Renal cortex interstitium (tissue), 11 donors: Measurements from ENCODE around the gene C10orf120. TPM values are rescaled to one million over a fixed set of nuclear protein-coding genes. Genes with fewer than 3 reads are reported as not detected.

Source experiments
- DNase-seq, 11 donors: peaks; one replicate each; pipeline ENCODE4 v3.0.0-alpha.2; 2013; ENCODE audit warnings: low read depth in 9 of 11, low spot score in 4 of 11; ENCODE audit errors: extremely low read depth in 1 of 11
- polyA plus RNA-seq, 3 donors: library from polyadenylated mRNA; unstranded; fragments of 120-200 nt; gene quantifications; one replicate each; pipeline ENCODE4 v1.2.1, GENCODE V29; 2013; ENCODE audit not compliant: insufficient read length in 3 of 3

The C10orf120 gene
- polyA plus RNA-seq, 3 donors, result not detected

- DNase-seq, result no peak
Observed at GRCh38 chr10:122707535-122707934, 7.9 kb upstream of the C10orf120 start.

GRCh38 chr10:122706947-122707346 lies 7.3 kb upstream of the C10orf120 start:
- no peak for DNase-seq

DNA sequence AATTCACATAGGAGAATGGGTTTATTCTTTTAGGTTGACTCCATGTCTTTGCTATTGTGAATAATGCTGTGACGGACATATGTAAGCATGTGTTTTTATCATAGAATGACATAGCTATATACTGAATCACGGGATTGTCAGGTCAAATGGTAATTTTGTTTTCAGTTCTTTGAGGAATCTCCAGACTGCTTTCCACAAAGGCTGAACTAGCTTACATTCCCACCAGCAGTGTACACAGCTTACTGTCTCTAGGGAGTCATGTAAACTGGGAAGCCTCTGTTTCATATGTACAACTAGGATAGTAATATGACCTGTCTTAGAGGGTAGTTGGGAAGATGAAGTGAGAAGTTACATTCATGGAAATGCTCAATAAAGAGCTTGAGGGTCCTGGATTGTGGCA lies 6.8 kb upstream of the C10orf120 start:
- no peak for DNase-seq

DNA sequence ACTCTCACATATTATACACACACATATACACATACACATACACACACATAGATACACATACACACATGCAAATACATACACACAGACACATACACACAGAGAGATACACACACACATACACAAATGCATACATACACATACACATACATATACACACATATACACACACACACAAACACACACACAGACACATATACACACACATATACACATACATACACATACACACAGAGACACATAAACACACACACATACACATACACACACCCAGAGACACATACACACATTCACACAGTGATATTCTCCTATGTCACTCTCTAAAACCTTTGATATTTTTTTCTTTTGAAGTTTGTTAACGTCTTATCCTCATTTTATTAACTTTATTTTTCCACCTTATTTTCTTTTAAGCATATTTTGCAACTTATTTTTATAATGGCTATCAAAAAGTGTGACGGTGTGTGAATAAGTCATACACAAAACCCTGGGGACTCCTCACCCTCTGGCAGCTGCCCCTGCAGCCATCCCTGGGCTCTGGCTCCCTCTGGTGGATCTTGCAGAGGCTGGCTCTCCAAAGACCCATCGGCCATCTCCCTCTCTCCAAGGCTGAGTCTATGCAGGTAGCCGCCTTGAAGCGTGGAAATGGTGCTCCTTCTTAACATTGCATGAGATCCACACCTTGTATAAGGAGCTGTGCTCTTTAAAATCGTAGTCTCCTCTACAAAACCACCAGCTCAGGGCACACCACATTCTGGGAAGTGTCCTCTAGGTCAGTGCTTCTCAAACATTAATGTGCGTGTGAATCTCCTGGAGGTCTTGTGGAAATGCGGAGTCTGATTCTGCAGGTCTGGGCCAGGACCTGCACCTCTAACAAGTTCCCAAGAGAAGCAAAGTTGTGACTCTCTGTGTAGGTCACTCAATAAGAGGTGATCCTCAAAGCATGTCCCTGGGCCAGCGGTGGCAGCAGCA lies 4.1 kb upstream of the C10orf120 start:
- DNase-seq, result peak in 9 of 11 donors; percentile 17 to 46 (median 30)

GRCh38 chr10:122702275-122702674 lies 2.6 kb upstream of the C10orf120 start:
- DNase-seq, result no peak

DNA sequence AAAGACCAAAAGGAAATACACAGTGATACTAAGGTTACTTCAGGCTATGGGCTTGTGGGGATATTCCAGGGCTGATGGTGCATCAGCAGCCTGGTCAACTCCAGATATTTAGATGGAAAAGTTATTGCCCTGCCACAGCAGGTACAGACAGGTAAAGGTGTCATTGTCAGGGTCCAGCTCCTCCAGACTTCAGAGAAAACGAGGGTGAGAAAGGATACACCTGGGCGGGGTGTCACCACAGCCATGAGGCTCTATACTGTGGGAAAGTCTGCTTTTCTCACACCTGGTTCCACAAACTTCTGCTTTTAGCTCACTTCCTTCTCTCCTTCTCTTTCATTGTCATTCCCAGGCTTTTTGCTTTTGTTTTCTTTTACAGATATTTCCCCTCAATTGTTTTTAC lies 2.0 kb upstream of the C10orf120 start:
- DNase-seq, result no peak

- no peak for DNase-seq
Observed at GRCh38 chr10:122696687-122697086, 3.0 kb downstream of the C10orf120 start.

DNA sequence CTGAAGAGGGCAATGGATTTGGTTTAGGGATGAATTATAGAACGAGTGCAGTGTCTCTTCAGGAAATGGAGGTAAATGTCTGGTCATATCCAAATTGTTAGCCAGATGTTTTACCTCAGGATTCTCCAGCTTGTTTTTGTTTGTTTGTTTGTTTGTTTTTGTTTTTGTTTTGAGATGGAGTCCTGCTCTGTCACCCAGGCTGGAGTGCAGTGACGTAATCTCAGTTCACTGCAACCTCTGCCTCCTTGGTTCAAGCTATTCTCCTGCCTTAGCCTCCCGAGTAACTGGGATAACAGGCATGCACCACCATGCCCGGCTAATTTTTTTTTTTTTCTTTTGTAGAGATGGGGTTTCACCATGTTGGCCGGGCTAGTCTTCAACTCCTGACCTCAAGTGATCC lies 6.9 kb downstream of the C10orf120 start:
- DNase-seq, result no peak

DNA sequence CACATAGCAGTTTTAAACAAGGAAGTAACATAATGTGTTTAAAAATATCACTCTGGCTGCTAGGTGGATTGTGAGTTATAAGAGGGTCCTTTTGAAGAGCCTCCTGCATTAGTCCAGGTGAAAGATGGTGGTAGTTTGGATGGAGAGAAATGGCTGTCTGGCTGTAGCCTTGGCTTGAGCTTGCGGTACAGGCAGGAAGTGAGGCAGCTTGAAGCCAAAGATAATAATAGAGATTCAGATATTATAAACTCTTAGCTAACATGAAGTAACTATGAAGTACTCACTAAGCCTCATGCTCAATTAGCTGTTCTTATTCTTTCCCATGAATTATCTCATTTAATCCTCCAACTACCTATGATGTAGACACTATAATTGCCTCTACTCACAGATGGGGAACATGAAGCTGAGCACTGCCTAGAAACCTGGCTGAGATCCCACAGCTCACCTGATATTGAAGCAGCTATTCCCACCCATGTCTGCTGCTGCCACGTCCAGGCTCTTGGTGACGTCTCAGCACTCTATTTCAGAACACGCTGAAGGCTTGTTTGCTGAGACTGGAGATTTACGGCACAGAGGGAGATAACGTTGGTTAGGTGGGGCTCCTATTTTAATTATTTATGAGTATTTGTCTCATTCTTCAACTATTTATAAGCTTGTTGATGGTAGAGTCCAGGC lies 10.4 kb downstream of the C10orf120 start:
- DNase-seq, result no peak

DNA sequence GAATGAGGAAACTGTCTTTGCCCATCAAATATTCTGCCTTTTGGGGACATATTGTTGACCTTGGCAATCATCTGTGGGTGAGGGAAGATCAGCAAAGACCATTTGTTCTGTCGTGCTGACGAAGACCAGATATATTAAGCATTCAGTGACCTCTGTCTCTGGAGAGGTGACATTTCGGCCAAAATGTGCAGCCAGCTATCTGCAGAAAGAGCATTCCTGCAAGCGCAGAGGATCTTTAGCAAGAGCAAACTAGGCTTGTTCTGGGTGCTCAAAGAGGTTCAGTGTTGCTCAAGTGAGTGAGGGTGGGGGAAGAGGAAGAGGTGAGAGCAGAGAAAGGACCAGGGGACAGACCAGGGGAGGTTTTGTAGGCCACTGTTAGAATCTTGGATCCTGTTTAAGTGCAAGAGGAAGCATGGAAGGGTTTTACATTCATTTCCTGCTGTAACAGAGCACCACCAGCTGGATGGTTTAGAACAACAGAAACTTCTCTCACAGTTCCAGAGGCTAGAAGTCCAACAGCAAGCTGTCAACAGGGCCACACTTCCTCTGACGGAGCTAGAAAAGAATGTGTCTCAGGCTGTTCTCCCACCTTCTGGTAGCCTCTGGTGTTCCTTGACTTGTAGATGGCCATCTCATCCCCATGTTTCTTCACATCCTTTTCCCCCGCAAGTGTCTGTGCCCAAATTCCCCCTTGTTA lies 11.2 kb downstream of the C10orf120 start:
- DNase-seq, result peak in 9 of 11 donors; percentile 13 to 43 (median 30)

- DNase-seq, result no peak
Observed at GRCh38 chr10:122682522-122682921, 17.1 kb downstream of the C10orf120 start.

DNA sequence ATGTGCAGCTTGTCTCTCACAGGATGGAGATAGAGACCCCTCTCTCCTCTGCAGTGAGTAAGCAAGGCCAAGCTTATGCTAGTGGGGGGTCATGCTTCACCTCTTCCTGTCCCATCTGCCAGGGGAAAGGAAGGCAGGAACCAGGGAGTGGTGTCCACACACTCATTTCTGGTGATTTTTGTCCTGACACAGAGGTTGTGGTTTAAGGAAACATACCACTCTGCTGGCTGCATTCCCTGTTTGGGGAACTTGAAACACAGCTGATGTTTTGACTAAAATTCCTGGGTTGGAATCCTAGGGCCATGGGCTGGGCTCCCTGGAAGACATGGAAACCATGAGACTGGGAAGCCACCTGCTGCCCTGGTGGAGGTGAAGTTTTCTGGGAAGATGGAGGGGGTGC lies 21.4 kb downstream of the C10orf120 start:
- DNase-seq, result no peak

DNA sequence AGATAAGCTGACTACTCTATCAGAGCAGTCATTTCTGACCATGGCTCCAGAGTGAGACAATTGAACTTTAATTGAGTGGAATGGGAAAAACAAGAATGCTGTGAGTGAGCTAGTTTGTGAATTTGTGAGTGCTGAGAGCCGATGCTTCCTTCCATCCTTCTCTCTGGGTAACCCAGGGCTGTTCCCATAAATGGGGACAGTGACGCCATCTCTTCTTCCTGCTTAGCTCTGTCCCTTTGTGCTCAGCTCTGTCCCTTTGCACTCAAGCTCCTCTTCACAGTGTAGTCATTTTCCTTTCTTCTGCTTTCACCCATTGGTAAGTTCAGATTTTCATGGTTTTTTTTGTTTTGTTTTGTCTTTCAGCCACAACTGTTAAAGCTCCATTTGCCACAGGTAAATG lies 24.4 kb downstream of the C10orf120 start:
- DNase-seq, result no peak

DNA sequence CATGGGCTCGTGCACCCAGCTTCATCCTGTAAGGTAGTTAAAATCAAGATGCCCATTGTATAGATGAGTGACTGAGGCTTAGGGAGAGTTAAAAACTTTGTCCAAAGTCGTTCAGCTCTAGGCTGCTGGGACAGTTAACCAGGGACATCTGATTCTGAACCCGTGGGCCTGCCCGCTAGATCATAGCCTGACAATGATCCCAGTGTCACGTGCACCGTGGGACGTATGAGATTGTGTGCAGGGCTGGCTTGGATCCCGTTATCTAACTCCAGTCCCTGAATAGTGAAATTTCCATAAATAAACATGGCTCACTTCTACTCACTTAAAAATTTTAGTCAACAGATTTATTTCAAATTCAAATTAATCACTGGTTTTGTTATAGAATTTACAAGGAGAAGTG lies 24.9 kb downstream of the C10orf120 start:
- no peak for DNase-seq

DNA sequence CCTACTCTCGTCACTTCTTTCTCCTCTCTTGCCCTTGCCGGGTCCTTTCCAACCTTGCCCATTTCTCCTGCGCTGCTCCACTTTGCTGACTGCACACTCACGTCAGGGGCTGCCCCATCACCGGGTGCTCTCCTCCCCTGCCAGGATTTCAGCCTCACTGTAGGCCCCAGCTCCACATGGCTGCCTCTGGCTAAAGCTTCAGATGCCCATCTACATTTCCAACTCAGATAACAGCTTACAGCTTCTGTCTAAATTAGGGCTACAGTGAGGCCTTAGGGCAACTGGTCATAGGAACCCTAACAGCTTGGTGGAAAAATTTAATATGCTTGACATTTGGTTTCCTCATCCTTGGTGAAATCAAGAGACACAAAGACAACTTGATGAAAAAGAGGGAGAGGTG lies 25.9 kb downstream of the C10orf120 start:
- DNase-seq, result no peak

DNA sequence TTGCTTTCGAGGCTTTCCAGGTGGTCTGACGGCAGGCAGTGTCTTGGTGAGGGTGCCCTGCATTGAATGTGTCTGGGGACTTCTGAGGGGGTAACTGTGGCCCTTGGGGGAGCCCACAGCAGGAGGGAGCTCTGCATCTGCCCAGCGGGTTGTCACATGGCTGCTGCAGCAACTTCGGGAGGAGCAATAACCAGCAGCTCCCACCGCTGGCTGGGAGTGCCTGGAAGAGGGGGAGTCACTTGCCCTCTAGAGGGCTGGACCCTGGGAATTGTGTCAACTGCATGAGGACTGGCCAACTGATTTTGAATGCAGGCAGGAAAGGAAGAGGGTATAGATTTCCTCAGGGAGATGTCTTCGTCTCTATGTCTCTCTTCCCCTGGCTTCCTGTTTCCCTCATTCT lies 26.4 kb downstream of the C10orf120 start:
- DNase-seq, result no peak

GRCh38 chr10:122672655-122673054 lies 27.0 kb downstream of the C10orf120 start:
- DNase-seq, result no peak

DNA sequence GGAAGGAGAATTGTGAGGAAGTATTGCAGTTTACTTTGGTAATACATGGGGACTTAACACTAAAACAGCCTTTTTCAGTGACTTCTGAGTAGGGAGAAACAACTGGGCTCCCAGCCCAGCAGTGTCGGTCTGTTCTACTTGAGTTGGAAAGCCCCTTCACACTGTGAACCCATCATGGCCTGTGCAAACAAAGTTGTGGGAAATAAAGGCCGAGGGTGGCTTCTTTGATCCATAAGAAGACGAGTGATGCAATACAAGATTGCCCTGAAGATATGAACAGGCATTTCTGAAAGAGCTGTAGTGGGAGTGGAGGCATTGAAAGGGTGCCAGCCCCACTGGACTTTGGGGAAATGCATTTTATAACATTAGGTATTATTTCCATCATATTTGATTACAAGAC lies 28.3 kb downstream of the C10orf120 start:
- DNase-seq, result no peak

- no peak for DNase-seq
Observed at GRCh38 chr10:122669842-122670241, 29.8 kb downstream of the C10orf120 start.

- DNase-seq, result no peak
Observed at GRCh38 chr10:122669045-122669444, 30.6 kb downstream of the C10orf120 start.
